ENCODE data around the gene ZNF266. TPM values are rescaled to one million over a fixed set of nuclear protein-coding genes. Genes with fewer than 3 reads are reported as not detected.

Gene ZNF266
- total and polyA plus RNA-seq, 2 donors (not counting 3 experiments of a cell fraction or from before 2014, with no cell fraction given): 16.7 TPM

GRCh38 chr19:9467161-9467560, 31.8 kb upstream of the ZNF266 start:
- TF ChIP-seq, protein P1, sequence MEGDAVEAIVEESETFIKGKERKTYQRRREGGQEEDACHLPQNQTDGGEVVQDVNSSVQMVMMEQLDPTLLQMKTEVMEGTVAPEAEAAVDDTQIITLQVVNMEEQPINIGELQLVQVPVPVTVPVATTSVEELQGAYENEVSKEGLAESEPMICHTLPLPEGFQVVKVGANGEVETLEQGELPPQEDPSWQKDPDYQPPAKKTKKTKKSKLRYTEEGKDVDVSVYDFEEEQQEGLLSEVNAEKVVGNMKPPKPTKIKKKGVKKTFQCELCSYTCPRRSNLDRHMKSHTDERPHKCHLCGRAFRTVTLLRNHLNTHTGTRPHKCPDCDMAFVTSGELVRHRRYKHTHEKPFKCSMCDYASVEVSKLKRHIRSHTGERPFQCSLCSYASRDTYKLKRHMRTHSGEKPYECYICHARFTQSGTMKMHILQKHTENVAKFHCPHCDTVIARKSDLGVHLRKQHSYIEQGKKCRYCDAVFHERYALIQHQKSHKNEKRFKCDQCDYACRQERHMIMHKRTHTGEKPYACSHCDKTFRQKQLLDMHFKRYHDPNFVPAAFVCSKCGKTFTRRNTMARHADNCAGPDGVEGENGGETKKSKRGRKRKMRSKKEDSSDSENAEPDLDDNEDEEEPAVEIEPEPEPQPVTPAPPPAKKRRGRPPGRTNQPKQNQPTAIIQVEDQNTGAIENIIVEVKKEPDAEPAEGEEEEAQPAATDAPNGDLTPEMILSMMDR (IDR thresholded peaks at IDR 0.05; ENCODE audit: extremely low read depth in 1 of 2, insufficient read depth in 1 of 2, low read depth in 1 of 2, low read length in 2 of 2): no peak
- TF ChIP-seq, protein P2, sequence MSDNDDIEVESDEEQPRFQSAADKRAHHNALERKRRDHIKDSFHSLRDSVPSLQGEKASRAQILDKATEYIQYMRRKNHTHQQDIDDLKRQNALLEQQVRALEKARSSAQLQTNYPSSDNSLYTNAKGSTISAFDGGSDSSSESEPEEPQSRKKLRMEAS (IDR thresholded peaks at IDR 0.05; ENCODE audit: insufficient read depth, insufficient read length): no peak
- TF ChIP-seq FOS (IDR thresholded peaks at IDR 0.05; ENCODE audit: borderline replicate concordance, insufficient read depth, low read length): no peak
- no peaks in the 10 kb centered on the region for H3K79me2 ChIP-seq (ENCODE audit: control insufficient read depth, insufficient read depth, low read length)
- no peak overlapping the region for H3K27ac ChIP-seq (ENCODE audit: insufficient read depth, low read depth, low read length)
- no peaks in the 10 kb centered on the region for H4K20me1 ChIP-seq (replicated peaks; ENCODE audit: control insufficient read depth, extremely low read depth, insufficient read depth, low read length)
- no peaks in the 10 kb centered on the region for H3K27me3 ChIP-seq (ENCODE audit: control insufficient read depth in 2 of 2, insufficient read depth in 2 of 2, low read length in 2 of 2)
- H3K9me1 ChIP-seq (replicated peaks; ENCODE audit: control insufficient read depth, extremely low read depth, insufficient read depth, low read length): no peaks in the 10 kb centered on the region
- no peaks in the 10 kb centered on the region for H3K4me1 ChIP-seq (ENCODE audit: control insufficient read depth, extremely low read depth, insufficient read depth, low read length)
- dilution Hi-C loops (cut with MboI; ENCODE audit: extremely low pct_ligation_motif_present, low sequenced_read_pairs): no loop called here
- no peaks in the 10 kb centered on the region for H3K36me3 ChIP-seq (ENCODE audit: control insufficient read depth in 2 of 2, extremely low read depth in 1 of 2, insufficient read depth in 2 of 2, low read length in 2 of 2)
- no peak overlapping the region for H3K4me2 ChIP-seq (ENCODE audit: insufficient read depth, low read length)
- ChIA-PET CTCF (no interaction called here), POLR2A (no interaction called here)
- peaks cover 6% of the 10 kb centered on the region for H3K9me3 ChIP-seq (replicated peaks; ENCODE audit: control insufficient read depth, insufficient read depth, low read length)
- no TSS peak for BruUV-seq (replicated peaks)
- no peak overlapping the region for H3K9ac ChIP-seq (replicated peaks; ENCODE audit: extremely low read depth, insufficient read depth, low read length)
- no peak for FAIRE-seq
- no peak for DNase-seq (ENCODE audit: low read depth, low spot score)
- no peak overlapping the region for H3K4me3 ChIP-seq (replicated peaks in 1 of 3; ENCODE audit: insufficient read depth in 1 of 3, low read depth in 1 of 3, low read length in 3 of 3)
- intact Hi-C loops (cut with micrococcal nuclease): no loop called here
- no peak overlapping the region for H2AFZ ChIP-seq (ENCODE audit: low read depth, low read length)

GRCh38 chr19:9461938-9462337, 26.6 kb upstream of the ZNF266 start:
- H3K4me2 ChIP-seq (ENCODE audit: insufficient read depth, low read length): no peak overlapping the region
- H4K20me1 ChIP-seq (replicated peaks; ENCODE audit: control insufficient read depth, extremely low read depth, insufficient read depth, low read length): no peaks in the 10 kb centered on the region
- no peak overlapping the region for H3K4me3 ChIP-seq (replicated peaks in 1 of 3; ENCODE audit: insufficient read depth in 1 of 3, low read depth in 1 of 3, low read length in 3 of 3)
- H3K27me3 ChIP-seq (ENCODE audit: control insufficient read depth in 2 of 2, insufficient read depth in 2 of 2, low read length in 2 of 2): no peaks in the 10 kb centered on the region
- H2AFZ ChIP-seq (ENCODE audit: low read depth, low read length): no peak overlapping the region
- TF ChIP-seq MYC (IDR thresholded peaks at IDR 0.05; ENCODE audit: low read depth, low read length) (no peak), JUN (IDR thresholded peaks at IDR 0.05; ENCODE audit: borderline replicate concordance, insufficient read depth, insufficient read length, low read depth) (no peak), GATA2 (IDR thresholded peaks at IDR 0.05; ENCODE audit: insufficient read depth, insufficient read length, low read depth, low read length) (no peak), FOS (IDR thresholded peaks at IDR 0.05; ENCODE audit: borderline replicate concordance, insufficient read depth, low read length) (no peak), POLR2AphosphoS5 (IDR thresholded peaks at IDR 0.05; ENCODE audit: insufficient read depth, low read depth, low read length) (no peak), POLR2A (IDR thresholded peaks at IDR 0.05; ENCODE audit: low read depth, low read length) (no peak), EZH2 (IDR thresholded peaks at IDR 0.05; ENCODE audit: borderline replicate concordance, low read depth, low read length, severe bottlenecking) (no peak)
- TF ChIP-seq, protein P1 (IDR thresholded peaks at IDR 0.05; ENCODE audit: extremely low read depth in 1 of 2, insufficient read depth in 1 of 2, low read depth in 1 of 2, low read length in 2 of 2): no peak
- TF ChIP-seq, protein P2 (IDR thresholded peaks at IDR 0.05; ENCODE audit: insufficient read depth, insufficient read length): no peak
- peaks cover 2% of the 10 kb centered on the region for H3K9me3 ChIP-seq (replicated peaks; ENCODE audit: control insufficient read depth, insufficient read depth, low read length)
- DNase-seq (ENCODE audit: low read depth, low spot score): no peak
- FAIRE-seq: no peak
- ChIA-PET POLR2A (no interaction called here), CTCF (no interaction called here)
- H3K9me1 ChIP-seq (replicated peaks; ENCODE audit: control insufficient read depth, extremely low read depth, insufficient read depth, low read length): no peaks in the 10 kb centered on the region
- intact Hi-C loops (cut with micrococcal nuclease) (no loop called here), dilution Hi-C loops (cut with MboI; ENCODE audit: extremely low pct_ligation_motif_present, low sequenced_read_pairs) (no loop called here)
- no peak overlapping the region for H3K9ac ChIP-seq (replicated peaks; ENCODE audit: extremely low read depth, insufficient read depth, low read length)
- no peaks in the 10 kb centered on the region for H3K4me1 ChIP-seq (ENCODE audit: control insufficient read depth, extremely low read depth, insufficient read depth, low read length)
- H3K36me3 ChIP-seq (ENCODE audit: control insufficient read depth in 2 of 2, extremely low read depth in 1 of 2, insufficient read depth in 2 of 2, low read length in 2 of 2): no peaks in the 10 kb centered on the region
- no TSS peak for BruUV-seq (replicated peaks)
- H3K79me2 ChIP-seq (ENCODE audit: control insufficient read depth, insufficient read depth, low read length): no peaks in the 10 kb centered on the region
- no peak overlapping the region for H3K27ac ChIP-seq (ENCODE audit: insufficient read depth, low read depth, low read length)

Measured in endothelial cell of umbilical vein (primary cell).